WI38 (cell line): ENCODE results near the gene NRP2.

Experiments used
- H3K4me3 ChIP-seq: 2 replicates; pipeline ENCODE4 v1.5.1; 2011; ENCODE audit warnings: low read depth, mild to moderate bottlenecking, control low read depth, low read length
- CTCF ChIP-seq: IDR thresholded peaks from 2 replicates; pipeline ENCODE4 v1.5.1; 2012; ENCODE audit warnings: low read depth, mild to moderate bottlenecking, control low read depth, low read length

NRP2 gene

GRCh38 chr2:205750797-205751196, 68.5 kb downstream of the NRP2 start:
- no peak overlapping the region for H3K4me3 ChIP-seq
- TF ChIP-seq CTCF = no peak

GRCh38 chr2:205751569-205752031, 69.3 kb downstream of the NRP2 start:
- no peak overlapping the region for H3K4me3 ChIP-seq
- TF ChIP-seq CTCF = no peak

GRCh38 chr2:205752296-205752820, 70.1 kb downstream of the NRP2 start:
- no peak overlapping the region for H3K4me3 ChIP-seq
- TF ChIP-seq CTCF = no peak

- TF ChIP-seq CTCF = no peak
- H3K4me3 ChIP-seq = no peak overlapping the region
These were observed 70.6 kb downstream of the NRP2 start for GRCh38 chr2:205752924-205753323.

- H3K4me3 ChIP-seq = no peak overlapping the region
- TF ChIP-seq CTCF = no peak
These were observed 72.1 kb downstream of the NRP2 start for GRCh38 chr2:205754285-205754923.

GRCh38 chr2:205754924-205755321, 72.6 kb downstream of the NRP2 start:
- no peak overlapping the region for H3K4me3 ChIP-seq
- TF ChIP-seq CTCF = no peak

- no peak overlapping the region for H3K4me3 ChIP-seq
- no peak for TF ChIP-seq CTCF
These were observed 73.6 kb downstream of the NRP2 start for GRCh38 chr2:205755923-205756322.
